A549 (cell line): Measurements from ENCODE around the gene SESN3. TPM values are rescaled to one million over a fixed set of nuclear protein-coding genes. Genes with fewer than 3 reads are reported as not detected.

Experiments
- ATAC-seq, 2 experiments: fragments of 200-7000 bp in 1 of 2; fragments of >200 bp in 1 of 2; cut with Nextera tagmentation in 1 of 2; cut with Tn5 transposase in 1 of 2; 3 replicates each; pipeline versions ENCODE4 v1.8.0 to v1.9.1; 2018 to 2020; ENCODE audit warnings: mild to moderate bottlenecking in 1 of 2, moderate library complexity in 1 of 2
- CTCF ChIA-PET: fragments of 300-600 bp; sonication (Branson Sonifier 250); formaldehyde crosslinking; extraction: SDS; loops from one replicate; lab custom pipeline; 2021; ENCODE audit warnings: antibody characterized with exemption, inconsistent platforms; lab: Yijun Ruan, JAX
- POLR2A ChIA-PET: fragments of 350-600 bp; formaldehyde crosslinking; extraction: SDS; loops from one replicate; lab custom pipeline; 2021; ENCODE audit warnings: antibody characterized with exemption, inconsistent platforms; lab: Yijun Ruan, JAX
- DNase-seq, 2 experiments: peaks; one replicate each; pipeline versions ENCODE4 v3.0.0 to v3.0.0-alpha.2; 2011 to 2016; ENCODE audit warnings: low read depth in 1 of 2, low spot score in 1 of 2
- FAIRE-seq: peaks from 2 replicates; lab custom pipeline; 2011; peaks lifted over from hg19 to GRCh38; lab: Jason Lieb, UNC
- H3K27ac ChIP-seq, 2 experiments: fragments of >200 bp; sonication (Bioruptor Twin); formaldehyde crosslinking; 3 replicates each; pipeline ENCODE4 v1.5.1; 2016 to 2017
- H3K4me1 ChIP-seq: fragments of >200 bp; sonication (Bioruptor Twin); formaldehyde crosslinking; 3 replicates; pipeline ENCODE4 v1.6.1; 2016
- H3K4me2 ChIP-seq: fragments of >200 bp; sonication (Bioruptor Twin); formaldehyde crosslinking; 3 replicates; pipeline ENCODE4 v1.6.1; 2016
- H3K4me3 ChIP-seq: fragments of >200 bp; sonication (Bioruptor Twin); formaldehyde crosslinking; 3 replicates; pipeline ENCODE4 v1.5.1; 2016
- H3K9me3 ChIP-seq: fragments of >200 bp; sonication (Bioruptor Twin); formaldehyde crosslinking; 3 replicates; pipeline ENCODE4 v1.6.1; 2016
- CBX8 ChIP-seq: fragments of 200-600 bp; sonication (generic); IDR thresholded peaks from 2 replicates; pipeline ENCODE4 v1.6.1; 2016
- CEBPB ChIP-seq, 2 experiments: fragments of >200 bp in 1 of 2; sonication (Bioruptor Twin) in 1 of 2; formaldehyde crosslinking in 1 of 2; IDR thresholded peaks; 2 replicates each; pipeline ENCODE4 v1.6.1; 2012 to 2016
- CHD2 ChIP-seq: fragments of 150-350 bp; IDR thresholded peaks from 2 replicates; pipeline ENCODE4 v1.6.1; 2014; ENCODE audit warnings: low read length; ENCODE audit not compliant: partially characterized antibody
- E2F6 ChIP-seq: IDR thresholded peaks from 2 replicates; pipeline ENCODE4 v1.6.1; 2012; ENCODE audit warnings: low read depth, borderline replicate concordance
- EP300 ChIP-seq, 2 experiments: fragments of >200 bp; sonication (Bioruptor Twin); formaldehyde crosslinking; IDR thresholded peaks; 2 replicates in 1 of 2; 3 replicates in 1 of 2; pipeline ENCODE4 v1.6.1; 2016 to 2017
- HDAC2 ChIP-seq: fragments of 200-600 bp; sonication (generic); IDR thresholded peaks from 2 replicates; pipeline ENCODE4 v1.6.1; 2016
- HEYL ChIP-seq: fragments of 250-450 bp; sonication (Bioruptor Pico); IDR thresholded peaks from 2 replicates; pipeline ENCODE4 v1.8.0; 2021; ENCODE audit warnings: mild to moderate bottlenecking, moderate library complexity
- HOXB13 ChIP-seq: fragments of 250-450 bp; sonication (Bioruptor Pico); IDR thresholded peaks from 2 replicates; pipeline ENCODE4 v1.5.0; 2020; ENCODE audit warnings: low read depth, mild to moderate bottlenecking, moderate library complexity
- HOXB5 ChIP-seq: fragments of 250-450 bp; sonication (Bioruptor Pico); IDR thresholded peaks from 2 replicates; pipeline ENCODE4 v1.5.0; 2020; ENCODE audit warnings: mild to moderate bottlenecking, moderate library complexity
- JUN ChIP-seq, 2 experiments: fragments of >200 bp; sonication (Bioruptor Twin); formaldehyde crosslinking; IDR thresholded peaks; 2 replicates in 1 of 2; 3 replicates in 1 of 2; pipeline ENCODE4 v1.6.1; 2016 to 2017
- JUNB ChIP-seq: fragments of >200 bp; sonication (Bioruptor Twin); formaldehyde crosslinking; IDR thresholded peaks from 2 replicates; pipeline ENCODE4 v1.6.1; 2016
- MAFK ChIP-seq: fragments of 450-650 bp; IDR thresholded peaks from 2 replicates; pipeline ENCODE4 v1.6.1; 2014; ENCODE audit not compliant: partially characterized antibody
- MAX ChIP-seq: IDR thresholded peaks from 2 replicates; pipeline ENCODE4 v1.6.1; 2012
- NFE2L2 ChIP-seq: fragments of 150-350 bp; conservative IDR thresholded peaks from 2 replicates; pipeline ENCODE4 v1.6.1; 2014; ENCODE audit warnings: low read length
- NPAS2 ChIP-seq: fragments of 250-450 bp; sonication (Bioruptor Pico); IDR thresholded peaks from 2 replicates; pipeline ENCODE4 v1.8.0; 2022; ENCODE audit warnings: mild to moderate bottlenecking, moderate library complexity, borderline replicate concordance
- NR3C1 ChIP-seq: fragments of >200 bp; sonication (Bioruptor Twin); formaldehyde crosslinking; IDR thresholded peaks from 3 replicates; pipeline ENCODE4 v1.6.1; 2017
- PHF8 ChIP-seq: fragments of 200-600 bp; sonication (generic); IDR thresholded peaks from 2 replicates; pipeline ENCODE4 v1.6.1; 2016; ENCODE audit warnings: low read depth, mild to moderate bottlenecking, antibody characterized with exemption, moderate library complexity, borderline replicate concordance
- RAD21 ChIP-seq, 2 experiments: fragments of >200 bp in 1 of 2; sonication (Bioruptor Twin) in 1 of 2; formaldehyde crosslinking in 1 of 2; IDR thresholded peaks in 1 of 2; conservative IDR thresholded peaks in 1 of 2; 2 replicates in 1 of 2; 3 replicates in 1 of 2; pipeline ENCODE4 v1.6.1; 2012 to 2018; ENCODE audit warnings: inconsistent platforms in 1 of 2
- RARB ChIP-seq: fragments of 250-450 bp; sonication (Bioruptor Pico); IDR thresholded peaks from 2 replicates; pipeline ENCODE4 v1.8.0; 2021; ENCODE audit warnings: mild to moderate bottlenecking, moderate library complexity
- RCOR1 ChIP-seq: fragments of 150-350 bp; IDR thresholded peaks from 2 replicates; pipeline ENCODE4 v1.6.1; 2014; ENCODE audit warnings: antibody characterized with exemption, low read length, low read depth
- RFX5 ChIP-seq: fragments of 450-650 bp; IDR thresholded peaks from 2 replicates; pipeline ENCODE4 v1.7.1; 2014; ENCODE audit warnings: antibody characterized with exemption, mild to moderate bottlenecking, moderate library complexity
- SMC3 ChIP-seq: fragments of >200 bp; sonication (Bioruptor Twin); formaldehyde crosslinking; IDR thresholded peaks from 3 replicates; pipeline ENCODE4 v1.6.1; 2018; ENCODE audit warnings: inconsistent platforms
- TP53 ChIP-seq: fragments of 250-450 bp; sonication (Bioruptor Pico); IDR thresholded peaks from 2 replicates; pipeline ENCODE4 v1.5.0; 2021; ENCODE audit warnings: mild to moderate bottlenecking, moderate library complexity
- ZFP36 ChIP-seq: fragments of 450-650 bp; IDR thresholded peaks from 2 replicates; pipeline ENCODE4 v1.6.1; 2014; ENCODE audit warnings: borderline replicate concordance; ENCODE audit not compliant: partially characterized antibody
- ZSCAN20 ChIP-seq: fragments of 250-450 bp; sonication (Bioruptor Pico); IDR thresholded peaks from 2 replicates; pipeline ENCODE4 v1.8.0; 2022; ENCODE audit warnings: mild to moderate bottlenecking, moderate library complexity
- WGBS: methylation state at CpG from one replicate; pipeline ENCODE4 v1.1.6; 2017; ENCODE audit errors: missing lambda C conversion rate; 5-methylcytosine and 5-hydroxymethylcytosine counted together
- polyA plus RNA-seq, 4 experiments: library from polyadenylated mRNA; depleted of rRNA in 3 of 4; stranded (reverse); fragments of >200 nt; fragmentation: RNase III in 1 of 4; extraction: RNeasy Plus Mini Kit Qiagen cat#74134 plus additional on column Dnase treatment in 1 of 4; gene quantifications; 2 replicates in 3 of 4; 3 replicates in 1 of 4; pipeline ENCODE4 v1.2.3, GENCODE V29; 2011 to 2017
- TF ChIP-seq, protein P1 (sequence below): IDR thresholded peaks from 2 replicates; pipeline ENCODE4 v1.6.1; 2012

Gene SESN3
- polyA plus RNA-seq, 2 of the 4 experiments (the other 2 are of a cell fraction), result 0.35 to 3.6 TPM

- POLR2A ChIA-PET, result no interaction called here
- Histone ChIP-seq H3K4me3 (no peak overlapping the region), H3K27ac (no peak overlapping the region), H3K4me2 (no peak overlapping the region), H3K9me3 (no peaks in the 10 kb centered on the region), H3K4me1 (no peaks in the 10 kb centered on the region)
- CTCF ChIA-PET, result no interaction called here
- FAIRE-seq (no peak), ATAC-seq (no peak), DNase-seq (no peak)
- TF ChIP-seq CHD2 (no peak), ZFP36 (no peak), HDAC2 (no peak), PHF8 (no peak), NPAS2 (CRISPR knock-in tag) (no peak), MAFK (no peak), HEYL (CRISPR knock-in tag) (no peak), TP53 (CRISPR knock-in tag) (no peak), EP300 (IDR thresholded peaks at IDR 0.05) (no peak), HOXB13 (no peak), RARB (CRISPR knock-in tag) (no peak), RAD21 (conservative IDR thresholded peaks at IDR 0.05 in 1 of 2, IDR thresholded peaks at IDR 0.05 in 1 of 2) (no peak), SMC3 (no peak), RFX5 (no peak), NR3C1 (no peak), ZSCAN20 (CRISPR knock-in tag) (no peak), RCOR1 (no peak)
- TF ChIP-seq, protein P1, sequence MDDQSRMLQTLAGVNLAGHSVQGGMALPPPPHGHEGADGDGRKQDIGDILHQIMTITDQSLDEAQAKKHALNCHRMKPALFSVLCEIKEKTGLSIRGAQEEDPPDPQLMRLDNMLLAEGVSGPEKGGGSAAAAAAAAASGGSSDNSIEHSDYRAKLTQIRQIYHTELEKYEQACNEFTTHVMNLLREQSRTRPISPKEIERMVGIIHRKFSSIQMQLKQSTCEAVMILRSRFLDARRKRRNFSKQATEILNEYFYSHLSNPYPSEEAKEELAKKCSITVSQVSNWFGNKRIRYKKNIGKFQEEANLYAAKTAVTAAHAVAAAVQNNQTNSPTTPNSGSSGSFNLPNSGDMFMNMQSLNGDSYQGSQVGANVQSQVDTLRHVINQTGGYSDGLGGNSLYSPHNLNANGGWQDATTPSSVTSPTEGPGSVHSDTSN, result no peak
- WGBS, result 100% methylated on average over 1 of the region's 1 CpG
Measured at GRCh38 chr11:95268391-95268790, 37.4 kb upstream of the SESN3 start.

DNA sequence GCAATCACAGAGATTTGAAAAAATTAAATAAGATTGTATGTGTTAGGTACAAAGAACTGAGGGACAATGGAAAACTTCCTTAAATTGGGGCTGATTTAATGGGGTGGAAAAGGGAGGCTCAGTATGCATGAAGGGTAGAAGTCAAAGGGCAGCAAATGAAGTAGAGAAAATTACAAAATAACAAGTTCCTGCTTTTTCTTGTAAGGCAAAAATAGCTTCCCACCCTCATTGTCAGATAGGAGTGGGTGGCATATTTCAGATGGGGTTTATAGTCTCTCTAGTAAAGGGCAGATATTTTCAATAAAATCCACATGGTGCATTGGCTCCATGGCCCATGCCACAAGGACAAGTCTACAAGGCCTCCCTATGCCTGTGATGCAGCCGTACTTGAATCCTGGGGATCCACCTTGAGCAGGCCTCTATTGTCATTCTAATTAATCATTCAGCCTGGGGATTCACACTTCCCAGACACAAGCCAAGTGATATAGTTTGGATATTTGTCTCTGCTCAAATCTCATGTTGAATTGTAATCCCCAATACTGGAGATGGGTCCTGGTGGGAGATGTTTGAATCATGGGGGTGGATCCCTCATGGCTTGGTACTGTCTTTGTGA lies 36.7 kb upstream of the SESN3 start:
- no peaks in the 10 kb centered on the region for H3K4me1 ChIP-seq

More for the DNA sequence above, 36.7 kb upstream of the SESN3 start:
- CTCF ChIA-PET, result interaction anchor here (1.2 kb wide), 1 partner anchor 17 kb away, joined by 3 read pairs; no protein-coding TSS in a partner anchor
- H3K9me3 ChIP-seq, result no peaks in the 10 kb centered on the region
- ATAC-seq (no peak), DNase-seq (no peak), FAIRE-seq (no peak)
- WGBS, result 0% methylated on average over 1 of the region's 1 CpG
- no peak overlapping the region for H3K4me3 ChIP-seq
- no peak overlapping the region for H3K27ac ChIP-seq
- no peak overlapping the region for H3K4me2 ChIP-seq
- POLR2A ChIA-PET, result no interaction called here
- TF ChIP-seq CBX8 (no peak), ZSCAN20 (CRISPR knock-in tag) (no peak), JUN (IDR thresholded peaks at IDR 0.05) (no peak), E2F6 (no peak), CEBPB (IDR thresholded peaks at IDR 0.05) (no peak), NFE2L2 (no peak), TP53 (CRISPR knock-in tag) (no peak), JUNB (no peak), HOXB5 (CRISPR knock-in tag) (no peak), MAFK (no peak), MAX (no peak)
